ENCODE measurements around the gene DGKD.

DGKD gene

GRCh38 chr2:233449081-233449901 lies 95.0 kb downstream of the DGKD start:
- Histone ChIP-seq H3K36me3 (ENCODE audit: control insufficient read depth in 4 of 4, insufficient read depth in 4 of 4, low read length in 3 of 4) (peaks cover 13 to 97% (median 62%) of the 10 kb centered on the region in 4 experiments), H3K27me3 (replicated peaks in 2 of 5; ENCODE audit: control insufficient read depth in 4 of 5, insufficient read depth in 5 of 5, low read length in 4 of 5) (no peaks in the 10 kb centered on the region), H3K27ac (ENCODE audit: insufficient read depth in 1 of 2, low read depth in 1 of 2, low read length in 2 of 2, poor library complexity in 1 of 2, severe bottlenecking in 2 of 2) (no peak overlapping the region), H3K4me1 (ENCODE audit: control extremely low read depth in 1 of 4, control insufficient read depth in 4 of 4, insufficient read depth in 4 of 4, low read length in 3 of 4) (no peaks in the 10 kb centered on the region), H3K4me3 (ENCODE audit: control insufficient read depth in 1 of 7, extremely low read depth in 1 of 7, insufficient read depth in 4 of 7, low read depth in 2 of 7, low read length in 6 of 7) (no peak overlapping the region), H3K9me3 (ENCODE audit: control extremely low read depth in 1 of 5, control insufficient read depth in 4 of 5, insufficient read depth in 2 of 5, low read depth in 1 of 5, low read length in 4 of 5) (no peaks in the 10 kb centered on the region)
- ChIA-PET CTCF (interaction anchor here (0.8 to 9.1 kb wide), 5 partner anchors 13 to 77 kb away, joined by 3 to 162 read pairs (median 4); no protein-coding TSS in a partner anchor), POLR2A (no interaction called here)
- 85% methylated on average over 28 of the region's 31 CpGs for WGBS (ENCODE audit: insufficient coverage)
- peak in 1 of 3 donors; percentile 21 for DNase-seq

- Histone ChIP-seq H3K9me3 (ENCODE audit: control extremely low read depth in 1 of 5, control insufficient read depth in 4 of 5, insufficient read depth in 2 of 5, low read depth in 1 of 5, low read length in 4 of 5) (no peaks in the 10 kb centered on the region), H3K36me3 (ENCODE audit: control insufficient read depth in 4 of 4, insufficient read depth in 4 of 4, low read length in 3 of 4) (peaks cover 16 to 97% (median 69%) of the 10 kb centered on the region in 4 experiments), H3K27ac (ENCODE audit: insufficient read depth in 1 of 2, low read depth in 1 of 2, low read length in 2 of 2, poor library complexity in 1 of 2, severe bottlenecking in 2 of 2) (no peak overlapping the region), H3K27me3 (replicated peaks in 2 of 5; ENCODE audit: control insufficient read depth in 4 of 5, insufficient read depth in 5 of 5, low read length in 4 of 5) (no peaks in the 10 kb centered on the region), H3K4me3 (ENCODE audit: control insufficient read depth in 1 of 7, extremely low read depth in 1 of 7, insufficient read depth in 4 of 7, low read depth in 2 of 7, low read length in 6 of 7) (no peak overlapping the region), H3K4me1 (ENCODE audit: control extremely low read depth in 1 of 4, control insufficient read depth in 4 of 4, insufficient read depth in 4 of 4, low read length in 3 of 4) (no peaks in the 10 kb centered on the region)
- DNase-seq, result no peak
- 98% methylated on average over 30 of the region's 33 CpGs for WGBS (ENCODE audit: insufficient coverage)
- POLR2A ChIA-PET, result no interaction called here
- CTCF ChIA-PET, result interaction anchor here (9.1 kb wide), 1 partner anchor 47 kb away, joined by 162 read pairs; no protein-coding TSS in a partner anchor
These were observed 95.9 kb downstream of the DGKD start for GRCh38 chr2:233449921-233450863.

GRCh38 chr2:233450864-233451575 lies 96.7 kb downstream of the DGKD start:
- Histone ChIP-seq H3K36me3 (ENCODE audit: control insufficient read depth in 4 of 4, insufficient read depth in 4 of 4, low read length in 3 of 4) (peaks cover 18 to 97% (median 74%) of the 10 kb centered on the region in 4 experiments), H3K9me3 (ENCODE audit: control extremely low read depth in 1 of 5, control insufficient read depth in 4 of 5, insufficient read depth in 2 of 5, low read depth in 1 of 5, low read length in 4 of 5) (no peaks in the 10 kb centered on the region), H3K27ac (ENCODE audit: insufficient read depth in 1 of 2, low read depth in 1 of 2, low read length in 2 of 2, poor library complexity in 1 of 2, severe bottlenecking in 2 of 2) (no peak overlapping the region), H3K4me1 (ENCODE audit: control extremely low read depth in 1 of 4, control insufficient read depth in 4 of 4, insufficient read depth in 4 of 4, low read length in 3 of 4) (no peaks in the 10 kb centered on the region), H3K4me3 (ENCODE audit: control insufficient read depth in 1 of 7, extremely low read depth in 1 of 7, insufficient read depth in 4 of 7, low read depth in 2 of 7, low read length in 6 of 7) (no peak overlapping the region), H3K27me3 (replicated peaks in 2 of 5; ENCODE audit: control insufficient read depth in 4 of 5, insufficient read depth in 5 of 5, low read length in 4 of 5) (no peaks in the 10 kb centered on the region)
- ChIA-PET POLR2A (no interaction called here), CTCF (interaction anchor here (1.3 kb wide), 1 partner anchor 46 kb away, joined by 3 read pairs; no protein-coding TSS in a partner anchor)
- DNase-seq, result no peak
- 100% methylated on average over 10 of the region's 22 CpGs for WGBS (ENCODE audit: insufficient coverage)

GRCh38 chr2:233451950-233452349 lies 97.7 kb downstream of the DGKD start:
- Histone ChIP-seq H3K4me3 (ENCODE audit: control insufficient read depth in 1 of 7, extremely low read depth in 1 of 7, insufficient read depth in 4 of 7, low read depth in 2 of 7, low read length in 6 of 7) (no peak overlapping the region), H3K36me3 (ENCODE audit: control insufficient read depth in 4 of 4, insufficient read depth in 4 of 4, low read length in 3 of 4) (peaks cover 24 to 96% (median 73%) of the 10 kb centered on the region in 4 experiments), H3K4me1 (ENCODE audit: control extremely low read depth in 1 of 4, control insufficient read depth in 4 of 4, insufficient read depth in 4 of 4, low read length in 3 of 4) (no peaks in the 10 kb centered on the region), H3K27ac (ENCODE audit: insufficient read depth in 1 of 2, low read depth in 1 of 2, low read length in 2 of 2, poor library complexity in 1 of 2, severe bottlenecking in 2 of 2) (no peak overlapping the region), H3K27me3 (replicated peaks in 2 of 5; ENCODE audit: control insufficient read depth in 4 of 5, insufficient read depth in 5 of 5, low read length in 4 of 5) (no peaks in the 10 kb centered on the region), H3K9me3 (ENCODE audit: control extremely low read depth in 1 of 5, control insufficient read depth in 4 of 5, insufficient read depth in 2 of 5, low read depth in 1 of 5, low read length in 4 of 5) (no peaks in the 10 kb centered on the region)
- POLR2A ChIA-PET, result no interaction called here
- DNase-seq, result peak in 1 of 3 donors; percentile 36
- CTCF ChIA-PET, result interaction anchor here (1.3 to 2.1 kb wide), 2 partner anchors 8 to 47 kb away, joined by 3 to 12 read pairs; no protein-coding TSS in a partner anchor
- 88% methylated on average over 8 of the region's 9 CpGs for WGBS (ENCODE audit: insufficient coverage)

- WGBS (ENCODE audit: insufficient coverage), result 97% methylated on average over 9 of the region's 10 CpGs
- Histone ChIP-seq H3K4me3 (ENCODE audit: control insufficient read depth in 1 of 7, extremely low read depth in 1 of 7, insufficient read depth in 4 of 7, low read depth in 2 of 7, low read length in 6 of 7) (no peak overlapping the region), H3K27me3 (replicated peaks in 2 of 5; ENCODE audit: control insufficient read depth in 4 of 5, insufficient read depth in 5 of 5, low read length in 4 of 5) (no peaks in the 10 kb centered on the region), H3K27ac (ENCODE audit: insufficient read depth in 1 of 2, low read depth in 1 of 2, low read length in 2 of 2, poor library complexity in 1 of 2, severe bottlenecking in 2 of 2) (no peak overlapping the region), H3K9me3 (ENCODE audit: control extremely low read depth in 1 of 5, control insufficient read depth in 4 of 5, insufficient read depth in 2 of 5, low read depth in 1 of 5, low read length in 4 of 5) (no peaks in the 10 kb centered on the region), H3K4me1 (ENCODE audit: control extremely low read depth in 1 of 4, control insufficient read depth in 4 of 4, insufficient read depth in 4 of 4, low read length in 3 of 4) (no peaks in the 10 kb centered on the region), H3K36me3 (ENCODE audit: control insufficient read depth in 4 of 4, insufficient read depth in 4 of 4, low read length in 3 of 4) (peaks cover 30 to 97% (median 79%) of the 10 kb centered on the region in 4 experiments)
- DNase-seq, result no peak
- POLR2A ChIA-PET, result no interaction called here
- CTCF ChIA-PET, result interaction anchor here (2.1 kb wide), 1 partner anchor 9 kb away, joined by 12 read pairs; no protein-coding TSS in a partner anchor
These were observed 99.0 kb downstream of the DGKD start for GRCh38 chr2:233453111-233453915.

GRCh38 chr2:233453916-233454315 lies 99.6 kb downstream of the DGKD start:
- H3K9me3 ChIP-seq (ENCODE audit: control extremely low read depth in 1 of 5, control insufficient read depth in 4 of 5, insufficient read depth in 2 of 5, low read depth in 1 of 5, low read length in 4 of 5), result no peaks in the 10 kb centered on the region
- no peak overlapping the region for H3K4me3 ChIP-seq (ENCODE audit: control insufficient read depth in 1 of 7, extremely low read depth in 1 of 7, insufficient read depth in 4 of 7, low read depth in 2 of 7, low read length in 6 of 7)
- H3K4me1 ChIP-seq (ENCODE audit: control extremely low read depth in 1 of 4, control insufficient read depth in 4 of 4, insufficient read depth in 4 of 4, low read length in 3 of 4), result no peaks in the 10 kb centered on the region
- WGBS (ENCODE audit: insufficient coverage), result 96% methylated on average over 8 of the region's 8 CpGs
- no peak for DNase-seq
- no peaks in the 10 kb centered on the region for H3K27me3 ChIP-seq (replicated peaks in 2 of 5; ENCODE audit: control insufficient read depth in 4 of 5, insufficient read depth in 5 of 5, low read length in 4 of 5)
- ChIA-PET POLR2A (no interaction called here), CTCF (interaction anchor here (2.1 kb wide), 1 partner anchor 10 kb away, joined by 12 read pairs; no protein-coding TSS in a partner anchor)
- peaks cover 28 to 93% (median 76%) of the 10 kb centered on the region in 4 experiments for H3K36me3 ChIP-seq (ENCODE audit: control insufficient read depth in 4 of 4, insufficient read depth in 4 of 4, low read length in 3 of 4)
- no peak overlapping the region for H3K27ac ChIP-seq (ENCODE audit: insufficient read depth in 1 of 2, low read depth in 1 of 2, low read length in 2 of 2, poor library complexity in 1 of 2, severe bottlenecking in 2 of 2)
